RWPE1 (cell line): ENCODE results near the gene CTPS1.

Source experiments
- CTCF ChIA-PET: fragments of 350-600 bp; sonication (Branson Sonifier 250); formaldehyde crosslinking; extraction: SDS; loops from one replicate; lab custom pipeline; 2021; lab: Yijun Ruan, JAX
- POLR2A ChIA-PET: fragments of 400-600 bp; formaldehyde crosslinking; extraction: SDS; loops from one replicate; lab custom pipeline; 2020; ENCODE audit warnings: antibody characterized with exemption; ENCODE audit not compliant: low non-redundant PET; lab: Yijun Ruan, JAX
- DNase-seq: peaks from one replicate; pipeline ENCODE4 v3.0.0; 2012; ENCODE audit warnings: low spot score
- H3K27ac ChIP-seq: fragments of 450-650 bp; 2 replicates; pipeline ENCODE4 v1.5.1; 2017
- TF ChIP-seq, protein P1 (sequence below): fragments of 450-650 bp; conservative IDR thresholded peaks from 2 replicates; pipeline ENCODE4 v1.5.1; 2017; ENCODE audit warnings: low read depth, mild to moderate bottlenecking

Gene CTPS1

DNA sequence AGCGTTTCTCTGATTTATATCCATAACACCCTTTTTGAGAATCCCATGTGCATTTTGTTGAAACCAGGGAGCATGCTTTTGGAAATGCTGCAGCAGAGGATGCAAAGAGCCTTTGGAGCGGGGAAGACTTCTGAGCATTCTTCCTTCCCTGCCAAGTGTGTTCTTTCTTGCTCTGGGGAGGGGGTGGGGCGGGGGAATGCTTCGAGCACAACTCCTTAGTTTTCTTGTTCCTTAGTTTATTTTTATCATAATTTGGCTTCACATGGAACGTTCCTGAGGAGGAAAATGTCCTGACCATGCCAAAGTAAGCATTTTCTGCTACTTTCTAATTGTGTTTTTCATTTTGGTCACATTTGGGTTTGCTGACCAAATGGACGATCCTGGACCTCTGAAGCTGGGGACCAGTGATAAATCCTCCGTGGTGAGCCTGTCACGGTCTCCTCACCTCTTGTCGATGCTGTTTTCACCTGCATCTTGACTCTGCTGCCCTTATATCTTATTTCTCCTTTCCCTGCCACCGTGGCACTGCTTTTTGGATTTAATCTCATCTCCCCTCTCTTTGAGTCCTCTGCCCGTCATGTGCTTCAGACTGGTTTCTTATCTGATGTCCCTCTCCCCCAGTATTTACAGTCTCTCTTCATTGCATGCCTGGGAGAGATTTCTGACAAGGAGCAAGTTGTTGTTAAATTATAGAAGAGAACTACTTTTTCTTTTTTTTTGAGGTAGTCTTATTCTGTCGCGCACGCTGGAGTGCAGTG is 2.4 kb downstream of the CTPS1 start:
- ChIA-PET CTCF (interaction anchor here (0.6 kb wide), 1 partner anchor 259 kb away, joined by 3 read pairs; no protein-coding TSS in a partner anchor), POLR2A (no interaction called here)
- TF ChIP-seq, protein P1, sequence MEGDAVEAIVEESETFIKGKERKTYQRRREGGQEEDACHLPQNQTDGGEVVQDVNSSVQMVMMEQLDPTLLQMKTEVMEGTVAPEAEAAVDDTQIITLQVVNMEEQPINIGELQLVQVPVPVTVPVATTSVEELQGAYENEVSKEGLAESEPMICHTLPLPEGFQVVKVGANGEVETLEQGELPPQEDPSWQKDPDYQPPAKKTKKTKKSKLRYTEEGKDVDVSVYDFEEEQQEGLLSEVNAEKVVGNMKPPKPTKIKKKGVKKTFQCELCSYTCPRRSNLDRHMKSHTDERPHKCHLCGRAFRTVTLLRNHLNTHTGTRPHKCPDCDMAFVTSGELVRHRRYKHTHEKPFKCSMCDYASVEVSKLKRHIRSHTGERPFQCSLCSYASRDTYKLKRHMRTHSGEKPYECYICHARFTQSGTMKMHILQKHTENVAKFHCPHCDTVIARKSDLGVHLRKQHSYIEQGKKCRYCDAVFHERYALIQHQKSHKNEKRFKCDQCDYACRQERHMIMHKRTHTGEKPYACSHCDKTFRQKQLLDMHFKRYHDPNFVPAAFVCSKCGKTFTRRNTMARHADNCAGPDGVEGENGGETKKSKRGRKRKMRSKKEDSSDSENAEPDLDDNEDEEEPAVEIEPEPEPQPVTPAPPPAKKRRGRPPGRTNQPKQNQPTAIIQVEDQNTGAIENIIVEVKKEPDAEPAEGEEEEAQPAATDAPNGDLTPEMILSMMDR: no peak
- H3K27ac ChIP-seq: no peak overlapping the region; the same call in 1 of the 2 replicates
- DNase-seq: no peak

DNA sequence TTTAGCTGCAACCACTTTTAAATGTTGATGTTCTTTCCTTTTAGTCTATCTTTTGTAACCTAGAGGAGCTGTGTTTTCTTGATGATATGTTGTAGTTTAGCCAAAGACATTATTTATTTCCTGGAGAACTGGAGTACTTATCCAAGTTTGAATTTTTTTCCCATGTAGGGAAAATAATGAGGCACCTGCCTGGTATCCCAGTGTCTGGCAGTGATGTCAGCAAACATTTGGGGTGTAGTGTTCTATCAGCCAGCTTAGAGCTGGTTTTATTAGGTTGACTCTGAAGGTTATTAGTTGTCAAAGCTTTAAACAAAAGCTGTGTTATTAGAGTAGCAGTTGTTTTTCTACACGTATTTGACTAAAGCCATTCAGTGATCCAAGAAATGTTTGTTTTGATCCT is 3.2 kb downstream of the CTPS1 start:
- no peak overlapping the region; the same call in 1 of the 2 replicates for H3K27ac ChIP-seq
- ChIA-PET CTCF (no interaction called here), POLR2A (no interaction called here)
- TF ChIP-seq, protein P1: no peak
- DNase-seq: no peak

DNA sequence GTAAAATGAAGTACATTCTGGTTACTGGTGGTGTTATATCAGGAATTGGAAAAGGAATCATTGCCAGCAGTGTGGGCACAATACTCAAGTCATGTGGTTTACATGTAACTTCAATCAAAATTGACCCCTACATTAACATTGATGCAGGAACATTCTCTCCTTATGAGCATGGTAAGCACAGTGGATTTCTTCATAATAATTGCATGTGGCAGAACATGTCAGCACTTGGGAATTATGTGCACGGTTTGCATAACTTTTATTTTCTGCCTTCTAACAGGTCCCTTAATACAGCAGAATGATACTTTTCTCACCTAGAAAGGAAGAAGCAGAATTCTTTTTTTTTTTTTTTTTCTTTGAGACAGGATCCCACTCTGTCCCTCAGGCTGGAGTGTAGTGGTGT is 3.8 kb downstream of the CTPS1 start:
- POLR2A ChIA-PET: no interaction called here
- TF ChIP-seq, protein P1: no peak
- H3K27ac ChIP-seq: peak overlapping the region; percentile 43
- no peak for DNase-seq
- CTCF ChIA-PET: no interaction called here

DNA sequence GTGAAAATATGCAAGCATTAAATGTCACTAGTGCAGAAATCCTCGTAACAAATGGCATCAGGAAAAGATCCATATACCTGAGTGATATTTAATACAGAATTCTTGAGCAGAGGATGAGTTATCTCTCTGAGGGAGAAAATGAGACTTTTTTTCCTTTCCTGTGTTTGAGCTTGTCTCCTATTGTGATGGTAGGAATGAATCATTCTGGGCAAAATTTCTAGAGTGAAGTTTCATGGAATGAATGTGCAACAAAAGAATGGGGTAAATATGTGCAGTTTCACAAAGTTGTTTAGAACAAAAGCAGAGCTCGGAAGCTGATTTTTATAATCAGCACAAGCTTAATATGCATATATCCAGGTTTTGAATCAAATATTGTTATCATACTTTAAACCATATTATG is 4.6 kb downstream of the CTPS1 start:
- TF ChIP-seq, protein P1: no peak
- no peak overlapping the region for H3K27ac ChIP-seq
- ChIA-PET POLR2A (no interaction called here), CTCF (interaction anchor here (0.9 kb wide), 1 partner anchor 31 kb away, joined by 3 read pairs; no protein-coding TSS in a partner anchor)
- DNase-seq: no peak

DNA sequence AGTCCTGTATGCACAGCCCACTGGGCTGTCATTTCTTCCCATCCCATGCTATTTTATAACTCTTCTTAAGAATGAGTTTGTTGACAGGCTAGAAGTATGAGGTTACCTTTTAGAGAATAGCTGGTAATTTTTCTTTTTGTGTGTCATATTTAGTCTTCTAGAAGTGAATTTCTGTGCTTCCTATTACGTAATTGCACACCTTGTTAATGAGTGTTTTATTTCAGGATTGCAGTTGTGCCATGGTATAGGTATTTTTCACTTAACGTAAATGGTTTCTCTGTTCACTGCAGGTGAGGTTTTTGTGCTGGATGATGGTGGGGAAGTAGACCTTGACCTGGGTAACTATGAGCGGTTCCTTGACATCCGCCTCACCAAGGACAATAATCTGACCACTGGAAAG is 5.0 kb downstream of the CTPS1 start:
- TF ChIP-seq, protein P1: no peak
- DNase-seq: no peak
- POLR2A ChIA-PET: no interaction called here
- H3K27ac ChIP-seq: no peak overlapping the region
- CTCF ChIA-PET: interaction anchor here (0.9 kb wide), 1 partner anchor 32 kb away, joined by 3 read pairs; no protein-coding TSS in a partner anchor

DNA sequence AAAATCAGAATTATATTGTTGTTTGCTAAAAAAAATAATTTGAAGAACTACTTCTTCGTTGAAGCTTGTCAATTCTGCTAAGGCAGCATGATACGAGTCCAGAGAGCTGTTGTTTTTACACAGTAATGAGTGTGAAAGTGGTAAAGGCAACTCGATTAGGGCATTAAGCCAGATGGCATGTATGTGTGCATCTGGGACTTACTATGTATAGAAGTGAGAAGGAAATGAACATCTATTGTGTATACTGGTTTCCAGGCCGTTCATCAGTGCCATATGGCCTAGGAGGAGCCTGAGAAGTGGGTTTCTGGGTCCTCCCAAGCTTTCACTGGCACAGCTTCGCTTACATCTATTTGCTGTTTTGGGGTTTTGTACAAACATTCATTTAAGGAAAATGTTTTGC is 5.7 kb downstream of the CTPS1 start:
- no peak for DNase-seq
- no peak overlapping the region for H3K27ac ChIP-seq
- TF ChIP-seq, protein P1: no peak
- ChIA-PET CTCF (no interaction called here), POLR2A (no interaction called here)
